NCI-H2196 (cell line): ENCODE results near the gene FLT3.

Experiments used
- DNase-seq: peaks from one replicate; lab custom pipeline; 2025; ENCODE audit not compliant: unreplicated experiment; lab: John Stamatoyannopoulos, UW

The FLT3 gene

GRCh38 chr13:27963491-27963890, 136.9 kb downstream of the FLT3 start:
- no peak for DNase-seq

DNA sequence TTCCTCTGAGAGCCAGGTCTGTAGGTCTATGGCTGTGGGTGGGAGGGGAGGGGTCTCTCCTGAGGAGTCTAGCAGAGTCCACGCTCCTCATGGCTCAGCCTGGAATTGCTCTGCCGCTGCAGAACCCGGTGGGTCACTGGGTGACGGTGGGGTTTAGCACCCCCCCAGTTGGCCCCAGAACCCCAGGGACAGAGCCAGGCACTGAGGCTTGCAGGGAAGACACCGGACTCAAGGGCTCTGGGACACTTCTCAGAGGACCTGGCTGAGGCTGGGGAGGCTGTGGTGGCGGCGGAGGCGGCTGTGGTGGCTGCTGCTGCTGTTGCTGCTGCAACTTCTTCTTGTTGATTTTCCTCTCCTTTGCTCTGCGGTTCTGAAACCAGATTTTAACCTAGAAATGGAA, 137.4 kb downstream of the FLT3 start:
- no peak for DNase-seq

DNA sequence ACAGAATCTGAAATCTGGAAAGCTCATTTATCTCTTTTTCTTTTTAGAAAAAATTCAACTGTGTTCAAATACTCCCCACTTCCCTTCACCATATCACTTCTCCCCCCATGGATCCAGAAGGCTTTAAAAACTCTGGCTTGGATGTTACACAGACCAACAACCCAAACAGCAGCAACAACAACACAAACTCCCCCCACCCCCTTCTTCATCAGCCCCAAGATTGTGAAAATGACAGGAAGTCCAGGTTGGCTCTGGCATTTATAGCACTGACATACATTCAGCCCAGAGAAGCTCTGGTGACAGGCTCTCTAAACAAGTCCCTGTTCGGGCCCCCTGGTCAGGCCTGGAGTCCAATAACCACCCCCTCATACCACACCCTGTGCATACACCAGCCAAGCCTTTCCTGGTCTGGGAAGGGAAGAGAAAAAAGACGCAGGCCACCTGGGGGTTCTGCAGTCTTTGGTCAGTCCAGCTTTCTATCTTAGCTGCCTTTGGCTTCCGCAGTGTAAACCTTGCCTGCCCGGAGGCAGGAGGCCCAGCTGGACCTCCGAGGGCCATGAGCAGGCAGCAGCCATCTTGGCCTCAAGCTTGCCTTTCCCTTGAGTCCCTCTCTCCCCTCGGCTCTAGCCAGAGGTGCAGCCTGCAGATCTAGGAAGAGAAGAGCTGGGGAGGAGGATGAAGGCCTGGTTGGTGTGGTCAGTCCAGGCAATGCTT, 138.1 kb downstream of the FLT3 start:
- no peak for DNase-seq

DNA sequence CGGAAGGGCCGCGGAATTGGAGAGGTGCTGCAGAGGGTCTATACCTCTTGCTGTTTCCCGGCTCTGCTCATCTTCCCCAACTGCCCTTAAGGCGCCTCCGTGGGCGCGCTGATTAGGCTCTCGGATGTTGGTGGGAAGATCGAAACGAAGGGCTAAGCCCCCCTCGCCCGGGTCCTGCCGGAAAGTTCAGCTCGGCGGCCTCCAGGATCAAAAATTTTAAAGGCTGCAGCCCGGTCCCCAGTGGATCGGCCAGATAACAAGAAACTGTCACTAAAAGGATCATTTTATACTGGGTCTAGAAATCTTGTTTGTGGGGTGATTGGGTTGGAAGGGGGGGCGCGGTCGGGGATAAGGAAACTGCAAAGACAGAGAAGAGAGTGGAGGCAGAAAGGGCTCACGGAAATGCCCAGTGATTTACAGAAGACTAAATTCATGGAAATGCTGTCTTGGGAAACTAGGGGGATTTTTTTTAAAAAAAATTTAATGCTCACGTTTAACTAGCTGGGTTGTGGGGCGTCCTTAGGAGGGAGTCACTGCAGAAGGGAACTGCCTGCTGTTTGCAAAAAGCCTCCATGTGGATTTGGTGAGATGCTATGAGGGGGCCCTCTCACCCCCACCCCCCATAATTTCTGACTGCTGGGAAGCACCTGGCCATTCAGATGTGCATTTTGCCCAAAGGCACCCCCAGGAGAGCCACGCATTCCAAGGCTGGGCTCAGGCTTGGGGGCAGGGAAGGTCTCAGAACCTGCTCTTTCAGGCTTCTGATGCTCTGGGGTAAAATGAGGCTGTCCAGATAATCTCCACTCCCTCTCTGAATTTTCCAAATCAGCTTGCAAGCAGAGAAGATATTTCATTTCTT, 138.9 kb downstream of the FLT3 start:
- DNase-seq: no peak

GRCh38 chr13:27960362-27961226, 139.8 kb downstream of the FLT3 start:
- DNase-seq: peak; percentile 74

DNA sequence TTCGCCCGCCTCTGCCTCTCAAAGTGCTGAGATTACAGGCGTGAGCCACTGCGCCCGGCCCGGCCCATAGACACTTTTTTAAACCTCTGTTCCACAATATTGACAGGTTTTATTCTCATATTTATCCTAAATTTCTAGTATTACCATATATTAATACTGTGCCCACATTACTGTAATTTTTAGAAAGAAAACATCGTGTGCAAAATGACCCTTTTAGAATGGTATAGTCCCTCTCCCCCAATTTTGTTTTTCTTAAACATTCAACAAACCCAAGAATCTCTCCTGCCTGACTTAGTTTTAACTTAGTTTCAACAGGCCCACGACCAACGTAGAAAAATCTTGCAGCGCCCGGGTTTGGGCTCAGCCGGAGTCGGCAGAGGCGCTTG, 140.4 kb downstream of the FLT3 start:
- no peak for DNase-seq

DNA sequence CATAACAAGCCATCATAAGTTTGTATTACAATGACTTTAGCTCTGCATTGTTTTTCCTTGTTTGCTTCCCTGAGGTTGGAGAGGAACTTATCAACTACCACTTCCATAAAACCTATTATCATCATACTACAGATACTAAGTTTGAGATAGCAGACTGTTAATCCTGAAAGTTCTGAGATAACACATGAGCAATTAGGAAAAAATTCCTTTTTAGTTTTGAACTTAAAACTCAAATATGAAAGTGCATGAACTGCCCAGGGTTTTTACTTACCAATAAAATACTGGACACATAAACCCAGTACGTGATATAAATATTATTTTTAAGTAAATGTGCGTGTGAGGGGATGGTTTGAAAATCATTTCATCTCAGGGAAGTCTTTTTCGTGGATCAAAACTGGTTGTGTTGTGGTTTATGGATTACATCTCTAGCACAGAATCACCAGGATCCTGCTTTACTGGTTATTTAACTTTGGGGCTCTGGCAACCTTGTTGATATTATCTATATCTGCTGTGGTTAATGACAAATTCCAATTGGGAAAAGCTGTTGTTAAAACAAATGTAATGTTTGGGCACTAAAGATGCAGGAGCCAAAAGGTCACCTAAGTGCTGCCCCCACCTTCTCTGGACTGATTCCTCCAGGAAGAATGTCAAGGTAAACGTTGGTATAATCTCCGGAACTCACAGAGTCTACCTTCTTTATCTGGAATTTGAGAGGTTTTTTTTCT, 143.6 kb downstream of the FLT3 start:
- no peak for DNase-seq

DNA sequence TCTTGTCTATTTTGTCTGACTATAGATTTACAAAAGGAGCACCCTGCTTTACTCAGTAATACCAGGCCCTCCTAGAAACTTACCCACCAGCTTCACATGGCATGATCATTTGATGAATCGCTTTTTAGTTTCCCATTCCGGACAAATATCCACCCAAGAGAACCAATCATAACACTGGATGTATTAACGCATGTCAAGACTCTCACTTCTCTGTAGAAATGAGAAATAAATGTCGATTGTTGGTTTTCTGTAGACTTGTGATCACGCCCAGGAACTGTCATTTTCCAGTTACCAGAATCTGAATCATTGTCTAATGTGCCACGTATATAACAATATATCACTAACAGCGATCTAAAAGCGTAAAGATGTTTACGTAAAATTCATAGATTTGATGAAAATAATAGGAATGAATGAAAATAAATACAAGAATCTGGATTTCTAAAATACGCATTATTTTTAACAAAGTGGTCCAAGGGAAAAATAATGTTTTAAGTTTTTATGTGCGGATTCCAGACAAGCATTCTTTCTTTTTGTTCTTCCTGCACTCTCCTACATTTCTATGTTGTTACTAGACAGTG, 145.3 kb downstream of the FLT3 start:
- no peak for DNase-seq

GRCh38 chr13:27954406-27954851, 145.9 kb downstream of the FLT3 start:
- DNase-seq: no peak

GRCh38 chr13:27953676-27954405, 146.5 kb downstream of the FLT3 start:
- DNase-seq: peak; percentile 63
